ENCODE results near the gene EBF3.

DNA sequence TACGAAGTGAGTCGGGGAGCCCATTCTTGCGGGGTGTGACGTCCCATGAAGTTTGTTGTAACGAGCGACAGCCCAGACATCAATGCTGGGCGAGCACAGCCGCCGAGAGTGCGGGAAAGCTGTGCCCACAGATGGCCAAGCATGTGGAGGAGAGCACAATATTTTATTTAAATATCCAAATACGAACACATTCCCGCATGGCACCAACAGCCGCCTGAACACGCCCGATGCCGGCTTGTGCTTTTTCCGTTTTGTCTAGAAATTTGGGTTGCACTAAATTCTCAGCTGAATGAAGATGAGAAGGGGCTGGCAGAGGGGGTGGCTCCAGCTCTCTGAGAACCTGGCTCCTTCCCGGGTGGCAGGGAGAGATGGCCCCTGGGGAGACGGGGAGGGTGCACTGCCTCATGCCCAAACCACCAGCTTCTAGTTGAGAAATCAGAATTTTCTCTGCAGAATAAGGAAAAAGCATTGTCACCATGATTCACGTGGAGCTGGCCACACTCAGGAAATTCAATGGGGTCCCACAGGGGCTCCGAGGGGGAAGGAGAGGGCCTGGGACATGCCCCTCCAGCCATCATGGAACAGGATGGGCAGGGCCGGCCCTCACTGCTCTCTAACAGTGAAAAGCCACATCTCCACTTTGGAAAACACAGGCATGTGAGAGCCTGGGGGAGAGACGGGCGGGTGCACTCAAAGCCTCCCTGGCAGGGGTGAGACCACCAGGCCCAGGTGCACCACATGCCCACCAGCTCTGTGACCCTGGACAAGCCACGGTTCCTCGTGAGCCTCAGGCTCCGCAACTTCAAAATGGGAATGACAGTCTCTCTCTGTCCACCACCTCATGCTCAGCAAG lies 48.3 kb downstream of the EBF3 start:
- TF ChIP-seq, protein P1, sequence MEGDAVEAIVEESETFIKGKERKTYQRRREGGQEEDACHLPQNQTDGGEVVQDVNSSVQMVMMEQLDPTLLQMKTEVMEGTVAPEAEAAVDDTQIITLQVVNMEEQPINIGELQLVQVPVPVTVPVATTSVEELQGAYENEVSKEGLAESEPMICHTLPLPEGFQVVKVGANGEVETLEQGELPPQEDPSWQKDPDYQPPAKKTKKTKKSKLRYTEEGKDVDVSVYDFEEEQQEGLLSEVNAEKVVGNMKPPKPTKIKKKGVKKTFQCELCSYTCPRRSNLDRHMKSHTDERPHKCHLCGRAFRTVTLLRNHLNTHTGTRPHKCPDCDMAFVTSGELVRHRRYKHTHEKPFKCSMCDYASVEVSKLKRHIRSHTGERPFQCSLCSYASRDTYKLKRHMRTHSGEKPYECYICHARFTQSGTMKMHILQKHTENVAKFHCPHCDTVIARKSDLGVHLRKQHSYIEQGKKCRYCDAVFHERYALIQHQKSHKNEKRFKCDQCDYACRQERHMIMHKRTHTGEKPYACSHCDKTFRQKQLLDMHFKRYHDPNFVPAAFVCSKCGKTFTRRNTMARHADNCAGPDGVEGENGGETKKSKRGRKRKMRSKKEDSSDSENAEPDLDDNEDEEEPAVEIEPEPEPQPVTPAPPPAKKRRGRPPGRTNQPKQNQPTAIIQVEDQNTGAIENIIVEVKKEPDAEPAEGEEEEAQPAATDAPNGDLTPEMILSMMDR (IDR thresholded peaks at IDR 0.05): no peak
- TF ChIP-seq POLR2A (IDR thresholded peaks at IDR 0.05): no peak
